HCT116 (cell line): ENCODE data around the gene MTFR1L. TPM values are rescaled to one million over a fixed set of nuclear protein-coding genes. Genes with fewer than 3 reads are reported as not detected.
A peak's percentile ranks its signal among the peaks of the same experiment; 100 is the strongest.

Source experiments
- ATAC-seq: fragments of 200-7000 bp; cut with Tn5 transposase; 2 replicates; pipeline ENCODE4 v1.9.1; 2020; ENCODE audit warnings: mild to moderate bottlenecking, moderate library complexity
- BruUV-seq: library from RNA; stranded (reverse); fragments of 400-500 nt; replicated peaks from 2 replicates; lab custom pipeline; 2021; lab: Mats Ljungman, UMichigan
- CTCF ChIA-PET: fragments of 300-600 bp; sonication (Branson Sonifier 250); formaldehyde crosslinking; loops from one replicate; lab custom pipeline; 2021; ENCODE audit warnings: antibody characterized with exemption; lab: Charles Lee
- POLR2A ChIA-PET: fragments of 300-600, 350-600 bp; sonication (Branson Sonifier 250); formaldehyde crosslinking; loops from one replicate; lab custom pipeline; 2021; ENCODE audit warnings: antibody characterized with exemption; lab: Charles Lee
- RAD21 ChIA-PET, 2 experiments: fragments of 300-600 bp; sonication (Branson Sonifier 250); formaldehyde crosslinking; loops; one replicate each; lab custom pipeline; 2023; ENCODE audit warnings: low total read pairs in 2 of 2; ENCODE audit not compliant: uncharacterized antibody in 2 of 2, unreplicated experiment in 2 of 2, low non-redundant PET in 1 of 2; lab: Charles Lee
- DNase-seq: peaks from one replicate; pipeline ENCODE4 v3.0.0-alpha.2; 2010; ENCODE audit warnings: low read depth, low spot score
- H2AFZ ChIP-seq: fragments of 200-600 bp; shearing (Covaris generic), sonication (generic); 2 replicates; pipeline ENCODE4 v1.6.1; 2017; ENCODE audit warnings: low read depth, mixed run types, mixed read lengths, antibody characterized with exemption, low read length; ENCODE audit not compliant: poor library complexity, severe bottlenecking
- H3K27ac ChIP-seq: 2 replicates; pipeline ENCODE4 v1.5.1; 2012; ENCODE audit warnings: low read depth, low read length
- H3K27me3 ChIP-seq: fragments of 200-600 bp; sonication (generic); 2 replicates; pipeline ENCODE4 v1.6.1; 2016; ENCODE audit warnings: mixed run types, low read length, mixed read lengths; ENCODE audit not compliant: insufficient read depth
- H3K36me3 ChIP-seq, 2 experiments: fragments of 200-500 bp in 1 of 2; fragments of 200-600 bp in 1 of 2; sonication (Bioruptor generic) in 1 of 2; sonication (generic) in 1 of 2; 2 replicates each; pipeline versions ENCODE4 v1.5.1 to v1.6.1; 2014 to 2016; ENCODE audit warnings: low read length in 2 of 2, inconsistent platforms in 1 of 2, mixed read lengths in 1 of 2, mixed run types in 1 of 2; ENCODE audit not compliant: insufficient read depth in 2 of 2, control insufficient read depth in 1 of 2
- H3K4me1 ChIP-seq, 2 experiments: fragments of 200-600 bp in 1 of 2; sonication (generic) in 1 of 2; 2 replicates each; pipeline versions ENCODE4 v1.5.1 to v1.6.1; 2012 to 2017; ENCODE audit warnings: low read length in 2 of 2, inconsistent platforms in 1 of 2, mild to moderate bottlenecking in 1 of 2, mixed read lengths in 1 of 2, mixed run types in 1 of 2, moderate library complexity in 1 of 2; ENCODE audit not compliant: insufficient read depth in 2 of 2, control insufficient read depth in 1 of 2
- H3K4me2 ChIP-seq: fragments of 200-600 bp; sonication (generic); 2 replicates; pipeline ENCODE4 v1.6.1; 2017; ENCODE audit warnings: mixed run types, low read length, mixed read lengths
- H3K4me3 ChIP-seq, 2 experiments: fragments of 200-600 bp in 1 of 2; sonication (generic) in 1 of 2; replicated peaks in 1 of 2; 2 replicates each; pipeline ENCODE4 v1.5.1; 2011 to 2016; ENCODE audit warnings: low read length in 2 of 2, control low read depth in 1 of 2, low read depth in 1 of 2, mild to moderate bottlenecking in 1 of 2, mixed read lengths in 1 of 2, mixed run types in 1 of 2
- H3K79me2 ChIP-seq: fragments of 200-600 bp; sonication (generic); 2 replicates; pipeline ENCODE4 v1.6.1; 2017; ENCODE audit warnings: mild to moderate bottlenecking, mixed run types, low read length, moderate library complexity, mixed read lengths; ENCODE audit not compliant: insufficient read depth
- H3K9ac ChIP-seq: fragments of 200-600 bp; sonication (generic); 2 replicates; pipeline ENCODE4 v1.6.1; 2016; ENCODE audit warnings: low read length, mixed read lengths
- H3K9me2 ChIP-seq: fragments of 200-600 bp; sonication (generic), shearing (Covaris generic); 2 replicates; pipeline ENCODE4 v1.6.1; 2017; ENCODE audit warnings: mixed run types, mild to moderate bottlenecking, moderate library complexity; ENCODE audit not compliant: insufficient read depth
- H3K9me3 ChIP-seq, 2 experiments: fragments of 200-500 bp in 1 of 2; fragments of 200-600 bp in 1 of 2; sonication (Bioruptor generic) in 1 of 2; sonication (generic) in 1 of 2; 2 replicates each; pipeline ENCODE4 v1.6.1; 2014 to 2017; ENCODE audit warnings: low read length in 2 of 2, mixed read lengths in 2 of 2, inconsistent platforms in 1 of 2, low read depth in 1 of 2, mild to moderate bottlenecking in 1 of 2, mixed run types in 1 of 2, moderate library complexity in 1 of 2; ENCODE audit not compliant: control insufficient read depth in 1 of 2, insufficient read depth in 1 of 2
- H4K20me1 ChIP-seq: fragments of 200-600 bp; sonication (generic), shearing (Covaris generic); 2 replicates; pipeline ENCODE4 v1.6.1; 2017; ENCODE audit warnings: mixed run types, mild to moderate bottlenecking, moderate library complexity; ENCODE audit not compliant: insufficient read depth
- ATF3 ChIP-seq: IDR thresholded peaks from 2 replicates; pipeline ENCODE4 v1.6.1; 2012
- CBX3 ChIP-seq: IDR thresholded peaks from 2 replicates; pipeline ENCODE4 v1.6.1; 2012; ENCODE audit warnings: low read depth
- CEBPB ChIP-seq: IDR thresholded peaks from 2 replicates; pipeline ENCODE4 v1.6.1; 2012; ENCODE audit warnings: low read depth
- CTCF ChIP-seq, 3 experiments: fragments of 200-600 bp in 1 of 3; sonication (generic) in 1 of 3; IDR thresholded peaks in 2 of 3; conservative IDR thresholded peaks in 1 of 3; 2 replicates each; pipeline ENCODE4 v1.5.1; 2012 to 2017; ENCODE audit warnings: low read depth in 2 of 3, low read length in 2 of 3, antibody characterized with exemption in 1 of 3, borderline replicate concordance in 1 of 3, control low read depth in 1 of 3, mild to moderate bottlenecking in 1 of 3, mixed read lengths in 1 of 3, mixed run types in 1 of 3, moderate library complexity in 1 of 3; ENCODE audit not compliant: insufficient read depth in 1 of 3
- EGR1 ChIP-seq: IDR thresholded peaks from 2 replicates; pipeline ENCODE4 v1.6.1; 2012; ENCODE audit warnings: low read depth
- ELF1 ChIP-seq: IDR thresholded peaks from 2 replicates; pipeline ENCODE4 v1.6.1; 2012; ENCODE audit warnings: low read depth, borderline replicate concordance
- EZH2 ChIP-seq: fragments of 200-600 bp; sonication (generic); IDR thresholded peaks from 2 replicates; pipeline ENCODE4 v1.6.1; 2017; ENCODE audit warnings: antibody characterized with exemption, mixed run types
- FOSL1 ChIP-seq: IDR thresholded peaks from 2 replicates; pipeline ENCODE4 v1.6.1; 2012; ENCODE audit warnings: low read depth
- MAX ChIP-seq: IDR thresholded peaks from 2 replicates; pipeline ENCODE4 v1.6.1; 2012
- POLR2A ChIP-seq: IDR thresholded peaks from 2 replicates; pipeline ENCODE4 v1.7.0; 2011; ENCODE audit warnings: borderline replicate concordance; ENCODE audit not compliant: insufficient read depth, insufficient read length; ENCODE audit errors: extremely low read depth
- POLR2AphosphoS5 ChIP-seq: IDR thresholded peaks from 2 replicates; pipeline ENCODE4 v1.6.1; 2011; ENCODE audit warnings: mild to moderate bottlenecking, low read depth, low read length, moderate library complexity
- RAD21 ChIP-seq: IDR thresholded peaks from 2 replicates; pipeline ENCODE4 v1.6.1; 2012; ENCODE audit warnings: low read depth, mild to moderate bottlenecking
- SIN3A ChIP-seq: IDR thresholded peaks from 2 replicates; pipeline ENCODE4 v1.6.1; 2012; ENCODE audit warnings: low read depth
- SP1 ChIP-seq: IDR thresholded peaks from 2 replicates; pipeline ENCODE4 v1.6.1; 2012; ENCODE audit warnings: low read depth
- TCF7L2 ChIP-seq: IDR thresholded peaks from 2 replicates; pipeline ENCODE4 v1.7.0; 2011; ENCODE audit warnings: borderline replicate concordance, inconsistent platforms; ENCODE audit not compliant: insufficient read depth, insufficient read length; ENCODE audit errors: extremely low read depth
- YY1 ChIP-seq: IDR thresholded peaks from 2 replicates; pipeline ENCODE4 v1.6.1; 2011; ENCODE audit warnings: low read length, low read depth, moderate library complexity, mild to moderate bottlenecking; ENCODE audit not compliant: insufficient replicate concordance; ENCODE audit errors: extremely low read depth
- ZBTB33 ChIP-seq: IDR thresholded peaks from 2 replicates; pipeline ENCODE4 v1.6.1; 2011; ENCODE audit warnings: mild to moderate bottlenecking, low read length, moderate library complexity; ENCODE audit not compliant: insufficient replicate concordance; ENCODE audit errors: extremely low read depth
- ZFX ChIP-seq: fragments of 450-650 bp; IDR thresholded peaks from 2 replicates; pipeline ENCODE4 v1.6.1; 2017
- intact Hi-C: fragments of 100-400 bp; cut with micrococcal nuclease; formaldehyde crosslinking; loops from 2 replicates; pipeline ENCODE4 v1.10.0; 2022
- total RNA-seq: library from RNA; stranded (reverse); gene quantifications from one replicate; pipeline ENCODE4 v1.2.1, GENCODE V29; 2021; ENCODE audit not compliant: unreplicated experiment
- TF ChIP-seq, protein P1 (sequence below): IDR thresholded peaks from 2 replicates; pipeline ENCODE4 v1.6.1; 2012; ENCODE audit warnings: low read depth

MTFR1L gene
- total RNA-seq, 1 experiment from 2014 or later: 35.8 TPM

DNA sequence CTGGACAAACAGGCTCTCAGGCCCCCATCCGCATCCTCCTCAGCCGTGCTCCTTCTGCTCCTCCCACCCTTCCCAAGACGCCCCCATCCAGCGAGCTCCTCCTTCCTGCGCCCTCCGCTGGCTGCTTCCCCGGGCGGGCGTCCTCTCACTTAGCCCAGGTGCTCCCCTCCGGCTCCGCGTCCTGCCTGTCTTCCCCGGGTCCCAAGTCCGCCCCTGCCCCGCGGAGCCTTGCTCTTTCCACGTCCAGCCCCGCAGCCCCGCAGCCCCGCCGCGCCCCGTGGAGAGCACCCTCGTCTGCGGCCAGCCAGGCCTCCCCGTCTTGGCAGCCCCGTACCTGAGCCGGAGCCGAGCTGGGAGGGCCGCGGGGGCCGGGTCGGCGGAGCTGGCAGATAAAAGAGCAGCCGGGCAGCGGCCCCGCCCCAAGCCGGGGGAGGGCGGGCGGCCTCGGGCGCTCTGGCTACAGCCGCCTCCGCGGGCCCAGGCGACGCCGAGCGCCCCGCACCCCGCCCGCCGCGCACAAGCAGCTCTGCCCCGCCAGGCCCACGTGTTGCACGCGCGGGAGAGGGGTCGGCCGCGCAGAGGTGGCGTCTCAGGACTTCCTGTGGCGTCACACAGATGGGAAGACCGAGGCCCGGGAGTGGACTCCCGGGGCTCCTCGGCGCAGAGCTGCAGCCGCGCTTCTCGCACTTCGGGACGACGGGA is 55.6 kb downstream of the MTFR1L start, which contains the start of gene PAQR7:
Gene PAQR7, minus strand, starts transcription at position 555 of the 702 bp plus-strand sequence. CDS start 11,869 bp downstream, outside the sequence.
- Histone ChIP-seq H3K4me2 (peak within 1 kb of the TSS; percentile 98), H3K4me3 (peak within 1 kb of the TSS; percentile 77 to 78), H3K9me3 (no peaks in the 10 kb centered on the region), H3K27ac (peak within 1 kb of the TSS; percentile 81), H3K9ac (peak within 1 kb of the TSS; percentile 84), H3K9me2 (no peaks in the 10 kb centered on the region), H3K27me3 (no peaks in the 10 kb centered on the region), H3K79me2 (peaks cover 10% of the 10 kb centered on the region; the same call in 1 of the 2 replicates), H2AFZ (no peak within 1 kb of the TSS), H4K20me1 (no peaks in the 10 kb centered on the region), H3K4me1 (peaks cover 35 to 66% of the 10 kb centered on the region in 2 experiments), H3K36me3 (no peaks in the 10 kb centered on the region)
- no TSS peak for BruUV-seq
- CTCF ChIA-PET: interaction anchor here (0.6 to 1.3 kb wide), 3 partner anchors 15 to 38 kb away, joined by 3 read pairs; no protein-coding TSS in a partner anchor
- DNase-seq: no peak
- POLR2A ChIA-PET: interaction anchor here (0.9 to 3.2 kb wide), 3 partner anchors 13 to 16 kb away, joined by 3 to 31 read pairs (median 8); no protein-coding TSS in a partner anchor
- intact Hi-C loops: no loop called here
- peak; percentile 83 for ATAC-seq
- RAD21 ChIA-PET: interaction anchor here (0.7 to 1.6 kb wide), 3 partner anchors 16 to 20 kb away, joined by 3 to 6 read pairs (median 4); no protein-coding TSS in a partner anchor
- TF ChIP-seq SIN3A: 0 out of 2 replicates have a peak, but pooled peaks have one; percentile 26
- no peak for TF ChIP-seq CEBPB
- TF ChIP-seq, protein P1, sequence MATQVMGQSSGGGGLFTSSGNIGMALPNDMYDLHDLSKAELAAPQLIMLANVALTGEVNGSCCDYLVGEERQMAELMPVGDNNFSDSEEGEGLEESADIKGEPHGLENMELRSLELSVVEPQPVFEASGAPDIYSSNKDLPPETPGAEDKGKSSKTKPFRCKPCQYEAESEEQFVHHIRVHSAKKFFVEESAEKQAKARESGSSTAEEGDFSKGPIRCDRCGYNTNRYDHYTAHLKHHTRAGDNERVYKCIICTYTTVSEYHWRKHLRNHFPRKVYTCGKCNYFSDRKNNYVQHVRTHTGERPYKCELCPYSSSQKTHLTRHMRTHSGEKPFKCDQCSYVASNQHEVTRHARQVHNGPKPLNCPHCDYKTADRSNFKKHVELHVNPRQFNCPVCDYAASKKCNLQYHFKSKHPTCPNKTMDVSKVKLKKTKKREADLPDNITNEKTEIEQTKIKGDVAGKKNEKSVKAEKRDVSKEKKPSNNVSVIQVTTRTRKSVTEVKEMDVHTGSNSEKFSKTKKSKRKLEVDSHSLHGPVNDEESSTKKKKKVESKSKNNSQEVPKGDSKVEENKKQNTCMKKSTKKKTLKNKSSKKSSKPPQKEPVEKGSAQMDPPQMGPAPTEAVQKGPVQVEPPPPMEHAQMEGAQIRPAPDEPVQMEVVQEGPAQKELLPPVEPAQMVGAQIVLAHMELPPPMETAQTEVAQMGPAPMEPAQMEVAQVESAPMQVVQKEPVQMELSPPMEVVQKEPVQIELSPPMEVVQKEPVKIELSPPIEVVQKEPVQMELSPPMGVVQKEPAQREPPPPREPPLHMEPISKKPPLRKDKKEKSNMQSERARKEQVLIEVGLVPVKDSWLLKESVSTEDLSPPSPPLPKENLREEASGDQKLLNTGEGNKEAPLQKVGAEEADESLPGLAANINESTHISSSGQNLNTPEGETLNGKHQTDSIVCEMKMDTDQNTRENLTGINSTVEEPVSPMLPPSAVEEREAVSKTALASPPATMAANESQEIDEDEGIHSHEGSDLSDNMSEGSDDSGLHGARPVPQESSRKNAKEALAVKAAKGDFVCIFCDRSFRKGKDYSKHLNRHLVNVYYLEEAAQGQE: no peak
- no peak for TF ChIP-seq ZBTB33
- TF ChIP-seq EGR1: peak; percentile 53
- TF ChIP-seq SP1: no peak
- no peak for TF ChIP-seq CTCF (IDR thresholded peaks at IDR 0.05 in 2 of 3, conservative IDR thresholded peaks at IDR 0.05 in 1 of 3; ENCODE audit: borderline replicate concordance in 1 of 3, insufficient read depth in 1 of 3, low read depth in 2 of 3, low read length in 2 of 3)
- no peak for TF ChIP-seq ATF3
- no peak for TF ChIP-seq ELF1
- TF ChIP-seq POLR2A: peak; percentile 70
- TF ChIP-seq FOSL1: no peak
- no peak for TF ChIP-seq RAD21
- TF ChIP-seq ZFX: peak; percentile 84
- TF ChIP-seq MAX: peak; percentile 95
- peak; percentile 12 for TF ChIP-seq YY1
- TF ChIP-seq TCF7L2: peak; percentile 93
- no peak for TF ChIP-seq CBX3
- peak; percentile 66 for TF ChIP-seq POLR2AphosphoS5
- TF ChIP-seq EZH2: no peak
